SIG-M5 (cell line): ENCODE measurements around the gene CLASRP.

Experiments used
- DNase-seq: peaks from one replicate; lab custom pipeline; 2025; lab: John Stamatoyannopoulos, UW

Gene CLASRP

DNA sequence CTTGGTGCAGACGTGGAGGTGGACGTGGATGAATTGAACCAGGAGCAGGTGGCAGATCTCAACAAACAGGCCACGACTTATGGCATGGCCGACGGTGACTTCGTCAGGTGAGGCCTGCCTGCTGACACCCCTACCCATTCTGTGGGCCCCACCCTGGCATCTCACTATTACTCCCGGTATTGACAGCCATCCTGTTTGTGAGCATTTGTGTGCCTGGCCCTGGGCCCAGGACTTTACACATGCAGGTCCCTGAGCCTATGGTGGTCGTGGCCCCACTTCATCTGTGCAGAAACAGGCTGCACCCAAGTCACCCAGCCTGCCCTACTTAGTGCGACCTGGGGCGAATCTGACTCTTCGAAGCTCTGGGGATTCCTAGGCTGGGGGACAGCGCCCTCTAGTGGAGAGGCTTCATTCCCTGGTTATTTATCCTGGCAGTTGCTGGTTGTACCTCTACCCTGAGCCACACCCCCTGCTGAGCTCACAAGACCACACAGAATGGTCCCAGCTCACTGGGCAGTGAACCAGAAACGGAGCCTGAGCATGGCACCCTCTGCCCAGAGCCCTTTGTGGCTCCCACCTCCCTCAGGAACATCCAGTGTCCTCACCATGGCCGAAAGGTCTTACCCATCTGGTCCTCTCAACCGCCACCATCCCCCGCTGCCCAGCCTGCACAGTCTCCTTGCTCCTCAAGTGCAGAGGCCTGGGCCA is 20.6 kb downstream of the CLASRP start:
- no peak for DNase-seq

DNA sequence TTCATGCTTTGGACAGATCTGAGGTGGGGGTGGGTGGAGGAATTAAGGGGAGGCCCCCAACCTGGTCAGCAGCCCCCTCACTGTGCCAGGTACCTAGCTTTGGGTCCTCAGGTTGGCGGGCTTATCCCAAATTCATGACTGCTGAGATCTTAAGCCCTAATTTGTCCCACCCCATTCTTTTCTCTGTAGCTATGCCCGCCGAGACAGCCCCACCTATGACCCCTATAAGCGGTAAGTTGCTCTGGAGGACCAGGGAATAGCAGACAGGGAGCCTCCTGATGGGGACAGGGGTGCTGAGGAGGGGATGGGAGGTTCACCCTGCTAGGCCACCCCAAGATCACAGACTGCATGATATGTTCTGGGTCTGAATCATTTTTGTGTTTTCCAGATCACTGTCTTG is 23.1 kb downstream of the CLASRP start:
- DNase-seq: no peak

DNA sequence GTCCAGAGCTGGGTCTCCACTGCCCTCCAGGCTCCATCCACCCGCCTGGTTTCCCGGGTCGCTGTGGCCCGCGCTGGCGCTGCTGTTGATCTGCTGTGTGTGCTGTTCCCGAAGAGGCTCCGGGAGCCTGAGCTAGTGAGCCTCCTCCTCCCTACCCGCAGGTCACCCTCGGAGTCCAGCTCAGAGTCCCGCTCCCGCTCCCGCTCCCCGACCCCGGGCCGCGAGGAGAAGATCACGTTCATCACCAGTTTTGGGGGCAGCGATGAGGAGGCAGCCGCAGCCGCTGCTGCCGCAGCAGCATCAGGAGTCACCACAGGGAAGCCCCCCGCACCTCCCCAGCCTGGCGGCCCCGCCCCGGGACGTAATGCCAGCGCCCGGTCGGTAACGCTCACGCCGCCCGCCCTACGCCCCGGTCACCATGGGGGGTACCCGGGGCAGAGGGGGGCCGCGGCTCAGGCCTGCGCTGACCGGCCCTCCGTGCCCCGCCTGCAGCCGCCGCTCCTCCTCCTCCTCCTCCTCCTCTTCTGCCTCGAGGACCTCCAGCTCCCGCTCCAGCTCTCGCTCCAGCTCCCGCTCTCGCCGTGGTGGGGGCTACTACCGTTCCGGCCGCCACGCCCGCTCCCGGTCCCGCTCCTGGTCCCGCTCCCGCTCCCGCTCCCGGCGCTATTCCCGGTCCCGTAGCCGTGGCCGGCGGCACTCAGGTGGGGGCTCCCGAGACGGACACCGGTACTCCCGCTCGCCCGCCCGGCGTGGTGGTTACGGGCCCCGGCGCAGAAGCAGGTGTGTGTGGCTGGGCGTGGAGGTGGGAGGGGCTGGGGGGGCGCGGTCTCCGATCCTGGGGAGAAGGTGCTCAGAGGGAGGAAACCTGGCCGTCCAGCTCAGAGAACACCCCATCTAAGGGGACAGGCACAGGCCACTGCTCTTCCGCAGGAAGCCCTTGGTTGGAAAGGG is 25.3 kb downstream of the CLASRP start:
- no peak for DNase-seq

DNA sequence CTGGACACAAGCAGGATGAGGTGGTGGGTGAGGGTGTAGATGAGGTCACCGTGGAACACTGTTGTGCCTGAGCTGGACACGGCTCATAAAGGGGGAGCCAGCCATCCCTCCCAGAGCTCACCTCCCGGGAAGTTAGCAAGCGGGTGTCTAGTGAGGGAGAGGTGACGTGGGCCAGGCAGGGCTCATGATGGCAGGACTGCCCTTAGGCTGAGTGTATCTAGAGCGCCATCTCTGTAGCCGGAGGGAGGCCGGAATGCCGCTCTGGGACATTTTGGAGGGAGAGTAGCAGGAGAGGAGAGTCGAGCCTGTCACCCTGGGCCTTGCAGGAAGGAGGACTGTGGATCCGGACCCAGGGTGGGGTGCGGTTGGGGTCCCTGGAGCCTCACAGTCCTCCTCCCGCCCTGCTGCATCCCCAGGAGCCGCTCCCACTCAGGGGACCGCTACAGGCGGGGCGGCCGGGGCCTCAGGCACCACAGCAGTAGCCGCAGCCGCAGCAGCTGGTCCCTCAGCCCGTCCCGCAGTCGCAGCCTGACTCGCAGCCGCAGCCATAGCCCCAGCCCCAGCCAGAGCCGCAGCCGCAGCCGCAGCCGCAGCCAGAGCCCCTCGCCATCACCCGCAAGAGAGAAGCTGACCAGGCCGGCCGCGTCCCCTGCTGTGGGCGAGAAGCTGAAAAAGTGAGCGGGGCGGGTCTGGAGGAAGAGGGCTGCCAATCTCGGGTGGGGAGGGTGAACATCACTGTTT is 28.2 kb downstream of the CLASRP start:
- DNase-seq: no peak

DNA sequence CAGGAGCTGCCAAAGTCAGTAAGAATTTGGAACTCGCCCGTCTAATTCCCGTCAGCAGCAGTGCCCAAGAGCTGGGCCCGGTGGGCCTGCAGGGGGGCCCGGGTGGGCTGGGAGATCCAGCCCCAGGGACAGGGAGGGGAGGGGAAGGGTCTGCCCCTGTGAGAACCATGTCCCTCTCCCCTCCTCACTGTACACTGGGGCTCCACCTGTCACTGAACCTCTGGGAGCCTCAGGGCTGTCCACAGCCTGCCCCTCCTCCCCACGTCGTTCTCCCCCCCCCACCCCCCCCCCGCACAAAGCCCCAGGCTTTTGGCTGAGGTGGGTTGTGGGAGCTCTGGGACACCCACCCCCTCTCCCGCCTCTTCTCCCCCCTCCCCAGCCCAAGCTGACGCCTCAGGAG is 29.2 kb downstream of the CLASRP start:
- no peak for DNase-seq

DNA sequence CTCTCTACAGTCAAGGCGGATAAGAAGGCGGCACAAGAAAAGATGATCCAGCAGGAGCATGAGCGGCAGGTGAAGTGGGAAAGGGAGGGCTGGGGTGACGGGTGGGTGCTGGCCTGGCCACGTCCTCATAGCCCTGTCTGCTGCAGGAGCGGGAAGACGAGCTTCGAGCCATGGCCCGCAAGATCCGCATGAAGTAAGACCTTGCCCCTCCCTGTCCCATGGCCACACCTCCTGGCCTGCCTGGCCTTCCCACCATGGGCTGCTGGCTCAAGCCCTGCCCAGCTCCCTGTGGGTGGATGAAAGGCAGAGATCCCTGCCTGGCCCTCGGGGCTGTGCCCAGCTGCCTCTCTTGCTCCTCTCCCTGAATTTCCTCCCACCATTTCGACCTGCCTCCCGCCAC is 30.2 kb downstream of the CLASRP start:
- DNase-seq: no peak

DNA sequence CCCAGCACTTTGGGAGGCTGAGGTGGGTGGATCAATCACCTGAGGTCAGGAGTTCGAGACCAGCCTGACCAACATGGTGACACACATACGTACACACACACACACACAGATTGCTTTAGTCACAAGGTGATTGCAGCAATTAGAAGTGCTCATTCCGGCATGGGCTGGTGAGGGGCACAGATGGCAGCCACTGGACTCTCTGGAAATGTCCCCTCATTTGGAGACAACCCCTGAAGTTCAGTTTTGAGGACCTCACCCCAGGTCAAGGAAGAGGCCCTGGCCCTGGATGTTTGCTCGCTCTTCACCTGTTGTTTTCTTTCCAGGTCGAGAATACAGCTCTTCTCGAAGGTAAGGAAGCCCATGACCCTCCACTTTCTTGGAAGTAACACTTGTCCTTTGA is 31.4 kb downstream of the CLASRP start:
- DNase-seq: no peak

DNA sequence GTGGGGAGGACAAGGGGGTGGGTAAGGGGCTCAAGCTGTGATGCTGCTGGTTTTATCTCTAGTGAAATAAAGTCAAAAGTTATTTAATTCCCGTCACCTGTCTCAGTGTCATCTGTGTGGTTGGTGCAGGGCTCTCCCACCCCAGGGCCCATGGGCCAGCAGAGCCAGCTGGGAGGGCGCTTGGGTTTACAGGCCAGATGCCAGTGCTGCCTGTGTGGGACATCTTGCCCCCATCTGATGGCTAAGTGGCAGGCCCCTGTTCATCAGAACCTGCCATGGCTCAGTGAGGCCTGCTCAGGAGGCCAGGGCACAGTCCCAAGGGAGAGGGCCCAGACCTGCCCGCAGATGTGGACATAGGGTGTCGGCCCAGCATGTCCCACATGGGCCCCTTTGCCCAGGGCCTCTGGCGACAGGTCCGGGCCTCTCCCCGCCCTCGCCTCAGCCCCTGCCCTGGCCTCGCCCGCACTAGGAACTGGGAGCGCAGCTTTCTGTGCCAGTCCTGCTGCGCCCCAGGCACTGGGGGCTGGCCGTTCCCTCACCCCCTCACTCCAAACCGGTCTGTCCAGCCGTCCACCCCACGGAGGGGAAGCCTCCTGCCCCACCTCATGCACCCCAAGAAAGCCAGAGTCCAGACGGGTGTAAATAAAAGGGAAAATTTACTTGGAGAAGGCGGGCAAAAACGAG is 32.2 kb downstream of the CLASRP start:
- no peak for DNase-seq

DNA sequence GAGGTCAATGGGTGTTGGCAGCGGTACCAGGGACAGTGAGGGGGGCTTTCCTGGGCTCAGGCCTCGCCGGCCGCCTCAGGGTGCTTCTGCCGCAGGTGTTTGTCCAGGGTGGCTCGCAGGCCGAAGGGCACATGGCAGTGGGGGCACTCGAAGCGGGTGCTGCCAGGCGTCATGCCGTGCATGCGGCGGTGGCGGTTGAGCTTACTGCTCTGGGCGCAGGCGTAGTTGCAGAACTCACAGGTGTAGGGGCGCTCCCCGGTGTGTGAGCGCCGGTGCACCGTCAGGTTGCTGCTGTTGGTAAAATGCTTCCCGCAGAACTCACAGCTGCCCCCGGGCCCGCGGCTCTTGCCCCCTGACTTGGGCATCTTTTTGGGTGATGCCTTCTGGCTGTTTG is 32.7 kb downstream of the CLASRP start:
- no peak for DNase-seq

DNA sequence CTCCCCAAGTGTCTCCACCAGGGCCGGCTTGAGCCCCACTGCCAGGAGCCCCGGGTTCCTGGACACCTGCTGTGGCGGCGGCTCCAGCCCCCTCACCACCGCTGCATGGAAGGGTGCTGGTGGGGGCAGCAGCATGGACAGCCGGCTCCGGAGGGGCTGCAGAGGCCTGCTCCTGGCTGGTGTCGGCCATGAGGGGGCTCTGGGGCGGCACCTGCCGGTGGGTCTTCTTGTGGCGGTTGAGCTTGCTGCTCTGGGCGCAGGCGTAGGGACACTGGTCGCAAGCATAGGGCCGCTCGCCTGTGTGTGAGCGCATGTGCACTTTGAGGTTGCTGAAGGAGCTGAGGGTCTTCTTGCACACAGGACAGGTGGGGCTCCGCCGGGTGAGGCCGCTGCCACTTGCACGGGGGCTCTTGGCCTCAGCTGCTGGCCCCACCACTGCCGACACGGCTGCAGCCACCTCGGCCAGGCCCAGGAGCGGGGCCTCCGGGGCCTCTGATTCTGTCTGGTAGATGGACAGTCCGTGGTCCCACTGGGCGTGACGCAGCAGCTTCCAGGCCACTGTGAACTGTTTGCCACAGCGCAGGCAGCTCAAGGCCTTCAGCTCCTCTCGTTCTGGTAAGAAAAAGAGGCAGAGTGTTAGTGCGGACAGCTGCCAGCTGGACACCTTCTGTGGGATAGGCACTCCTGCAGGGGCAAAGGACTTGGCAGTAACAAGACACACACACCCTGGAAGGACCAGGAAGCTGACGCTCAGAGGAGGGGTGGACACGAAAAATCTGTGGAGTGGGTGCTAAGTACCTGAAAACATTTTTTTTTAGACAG is 33.3 kb downstream of the CLASRP start:
- no peak for DNase-seq

DNA sequence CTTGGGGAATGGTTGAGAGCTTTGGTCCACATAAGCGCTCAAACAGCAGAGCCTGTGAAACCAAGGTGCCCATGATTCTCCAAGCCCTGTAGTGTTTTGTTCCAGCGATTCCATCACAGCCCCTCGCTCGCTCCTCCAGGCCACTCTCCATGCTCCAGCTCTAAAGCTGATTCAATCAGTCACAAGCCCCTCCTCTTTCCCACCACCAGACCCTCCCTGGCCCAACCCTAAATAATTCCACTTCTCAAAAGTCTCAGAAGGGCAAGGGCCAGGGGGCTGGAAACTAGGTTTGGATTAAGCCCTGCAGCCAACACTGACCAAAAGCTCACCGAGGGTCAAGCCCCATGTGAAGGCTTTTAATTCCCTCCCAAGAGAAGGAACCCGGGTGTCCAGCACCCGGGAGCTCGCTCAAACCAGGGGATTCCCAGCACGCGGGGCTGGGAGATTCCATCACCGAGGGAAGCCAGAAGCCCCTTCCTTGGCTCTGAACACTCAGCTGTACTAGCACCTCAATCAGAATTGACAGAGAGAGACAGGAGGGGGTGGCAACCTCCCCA is 36.0 kb downstream of the CLASRP start:
- no peak for DNase-seq

DNA sequence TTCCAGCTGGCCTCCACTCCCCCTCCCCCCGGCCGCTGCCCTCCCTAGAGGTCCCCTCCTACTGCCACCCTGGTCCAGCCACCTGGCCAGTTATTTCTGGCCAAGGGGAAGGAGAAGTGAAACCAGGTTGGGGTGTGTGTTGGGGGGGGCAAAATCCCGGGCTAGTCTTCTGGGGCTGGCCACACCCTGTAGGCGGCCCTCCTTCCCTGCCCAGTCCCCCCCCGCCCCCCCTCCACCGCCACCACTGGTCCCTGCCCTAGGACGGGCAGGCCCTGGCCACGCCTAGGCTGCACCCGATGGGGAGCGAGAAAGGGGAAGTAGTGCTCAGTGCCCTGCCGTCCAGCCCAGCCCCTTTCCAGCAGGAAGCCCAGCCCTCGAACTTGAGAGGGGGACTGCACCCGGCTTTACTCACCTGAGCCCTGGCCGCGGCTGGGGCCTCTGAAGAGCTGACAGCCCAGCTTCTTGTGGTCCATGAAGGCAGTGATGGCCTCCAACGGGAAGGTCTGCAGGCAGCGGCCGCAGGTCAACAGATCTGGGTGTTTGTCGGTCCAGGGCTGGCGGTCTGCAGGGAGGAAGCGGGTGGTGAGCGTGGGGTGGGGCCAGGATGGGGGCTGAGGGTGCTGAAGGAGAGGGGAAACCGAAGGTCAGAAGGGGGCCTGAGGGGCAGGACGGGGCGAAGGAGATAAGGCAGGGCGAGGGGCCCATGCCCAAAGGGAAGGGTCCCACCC is 36.6 kb downstream of the CLASRP start:
- DNase-seq: peak; percentile 50

DNA sequence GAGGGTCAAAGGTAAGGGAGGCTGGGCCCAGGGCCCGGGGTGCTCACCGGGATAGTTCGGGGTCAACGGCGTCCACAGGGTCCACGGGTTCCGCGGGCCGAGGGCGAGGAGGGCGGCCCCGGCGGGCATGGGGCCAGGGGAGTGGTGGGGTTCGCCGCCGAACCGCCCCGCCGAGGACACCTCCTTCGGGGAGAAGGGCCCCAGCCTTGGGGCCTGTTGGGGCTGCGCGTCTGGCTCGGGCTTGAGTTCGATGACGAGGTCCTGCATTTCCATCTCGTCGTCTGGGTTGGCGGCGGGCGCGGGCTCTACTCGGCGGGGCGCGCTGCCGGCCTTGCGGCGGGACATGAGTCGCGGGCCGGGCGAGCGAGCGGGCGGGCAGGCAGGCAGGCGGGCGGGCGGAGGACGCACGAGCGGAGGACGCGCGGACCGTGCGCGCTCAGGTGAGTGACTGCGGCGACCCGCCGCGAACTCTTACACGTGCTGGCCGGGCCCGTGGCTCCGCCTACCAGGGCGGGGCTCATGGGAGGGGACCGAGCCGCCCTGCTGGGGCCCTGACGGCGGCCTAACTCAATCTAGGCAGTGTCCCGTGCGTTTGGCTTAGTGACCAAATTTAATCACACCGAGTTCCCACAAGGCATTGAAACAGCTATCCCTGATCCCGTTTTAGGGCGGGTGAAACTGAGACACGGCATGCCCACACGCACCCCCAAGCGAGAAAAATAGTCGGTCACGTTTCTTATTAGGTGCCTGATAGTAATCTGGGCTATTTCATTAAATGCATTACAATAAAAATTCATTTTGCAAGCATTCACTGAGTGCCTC is 37.4 kb downstream of the CLASRP start, which contains the start of gene ZNF296:
TSS of gene ZNF296 (minus strand) at position 450 of the 822 bp plus-strand sequence. CDS start at position 345, 105 bp downstream.
- DNase-seq: no peak

DNA sequence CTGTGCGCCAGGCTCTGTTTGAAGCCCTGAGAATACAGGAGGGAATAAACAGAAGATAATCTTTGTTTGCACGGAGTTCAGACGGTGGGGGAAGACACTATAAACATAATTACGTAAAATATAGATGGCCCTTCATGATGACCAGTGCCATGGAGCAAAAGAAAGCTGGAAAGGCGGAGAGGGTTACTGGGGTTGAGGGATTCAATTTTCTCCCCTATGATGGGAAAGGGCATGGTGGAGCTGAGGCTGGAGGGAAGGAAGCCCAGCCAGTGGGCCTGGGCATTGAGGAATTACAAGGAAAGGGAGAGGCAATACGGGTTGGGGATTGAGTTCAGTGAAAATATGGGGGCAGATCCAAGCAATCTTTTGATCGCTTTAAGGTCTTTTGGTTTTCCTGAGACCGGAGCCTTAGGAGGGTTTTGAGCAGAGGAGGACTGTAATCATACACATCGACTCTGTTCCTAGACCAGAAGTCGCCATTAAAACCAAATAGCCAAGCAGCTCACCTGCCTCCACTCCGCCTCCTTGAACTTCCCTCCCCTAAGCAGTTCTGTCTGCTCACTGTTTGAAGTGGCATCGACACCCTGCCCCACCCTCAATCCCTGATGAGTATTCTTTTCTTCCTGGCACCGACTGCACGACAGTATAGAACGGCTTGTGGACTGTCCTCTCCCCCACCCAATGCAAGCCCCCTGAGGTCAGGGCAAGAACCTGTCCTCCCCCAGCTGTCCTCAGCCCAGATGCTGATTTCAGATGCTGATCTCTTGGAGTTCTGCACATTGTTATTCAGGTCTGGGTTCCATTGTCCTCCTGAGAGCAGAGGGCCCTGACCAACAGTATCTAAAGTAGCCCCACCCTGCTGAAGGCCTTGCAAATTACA is 38.2 kb downstream of the CLASRP start:
- DNase-seq: no peak

DNA sequence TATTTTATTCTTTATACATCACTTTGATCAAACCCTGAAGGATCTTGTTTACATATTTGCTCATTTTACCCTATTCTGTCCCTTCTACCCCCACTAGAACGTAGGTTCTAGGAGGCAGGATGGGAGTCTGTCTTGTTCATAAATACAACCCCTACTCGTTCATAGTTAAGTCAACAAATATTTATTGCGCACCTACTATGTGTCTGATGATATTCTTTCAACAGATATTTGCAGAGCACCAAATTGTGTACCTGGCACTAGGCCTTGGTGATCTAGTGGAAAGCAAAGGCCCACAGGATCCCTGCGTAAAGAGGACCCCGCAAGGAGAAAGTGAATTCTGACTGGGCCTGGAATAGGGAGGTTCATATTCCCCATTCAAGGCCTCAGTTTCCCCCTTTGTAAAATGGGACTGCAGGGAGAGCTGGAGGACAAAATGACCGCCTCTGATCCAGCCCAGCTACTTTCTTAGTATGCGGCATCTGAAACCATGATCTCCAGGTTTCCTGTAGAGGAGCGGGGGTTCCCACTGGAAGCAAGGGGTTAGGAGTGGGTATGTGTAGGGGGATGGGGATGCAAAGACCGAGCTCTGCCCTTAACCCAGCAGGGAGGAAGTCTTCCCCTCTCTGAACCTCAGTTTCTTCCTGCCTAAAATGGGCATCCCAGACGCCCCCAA is 39.7 kb downstream of the CLASRP start:
- no peak for DNase-seq

DNA sequence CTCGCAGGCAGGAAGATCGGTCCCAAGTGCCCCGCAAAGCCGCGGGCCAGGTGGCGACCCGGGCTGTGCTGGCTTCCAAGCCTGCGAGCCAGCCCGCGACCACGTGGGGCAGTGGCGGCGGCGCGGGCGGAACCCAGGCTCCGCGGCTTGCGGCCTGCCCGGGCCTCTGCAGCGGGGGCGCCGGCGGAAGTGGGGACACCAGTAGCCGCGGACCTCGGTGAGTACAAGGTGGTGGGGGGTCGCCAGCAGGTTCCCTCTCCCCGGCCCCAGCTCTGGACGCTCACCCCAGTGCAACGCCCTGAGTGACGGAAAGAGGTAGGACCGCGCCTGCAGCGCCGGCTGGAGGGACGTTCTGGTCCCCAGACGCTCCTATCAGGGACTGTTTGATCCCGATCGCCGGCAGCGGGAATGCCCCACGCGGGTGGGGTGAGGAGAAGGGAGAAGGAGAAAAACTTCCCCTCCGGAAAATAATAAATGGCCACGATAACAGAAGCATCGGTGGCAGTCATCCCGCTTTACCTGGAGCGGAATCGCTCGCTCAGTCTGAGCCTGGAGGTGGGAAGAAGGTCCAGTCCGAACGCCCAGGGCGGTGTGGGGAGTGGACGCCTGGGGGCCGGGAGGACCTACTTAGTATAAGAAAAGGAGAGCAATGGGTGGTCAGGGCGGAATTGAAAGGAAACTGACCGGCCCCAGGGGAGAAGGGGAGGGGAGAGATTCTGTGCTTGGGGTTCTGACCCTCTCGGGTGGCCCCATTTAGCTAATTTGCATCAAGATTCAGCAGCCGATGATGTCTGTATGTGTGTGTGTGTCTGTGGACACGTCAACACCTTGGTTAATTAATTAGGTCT is 40.4 kb downstream of the CLASRP start, which contains the start of gene GEMIN7:
TSS of gene GEMIN7 (plus strand) at position 198 of the 848 bp plus-strand sequence. CDS start 10,855 bp downstream, outside the sequence.
- no peak for DNase-seq
